BLaER1 (cell line): ENCODE measurements around the gene TMEM74B.
A peak's percentile ranks its signal among the peaks of the same experiment; 100 is the strongest.

Experiments
- H3K27ac ChIP-seq: shearing (Covaris generic); formaldehyde crosslinking; 2 replicates; pipeline ENCODE4 v1.8.1; 2022
- H3K27me3 ChIP-seq: shearing (Covaris generic); formaldehyde crosslinking; 2 replicates; pipeline ENCODE4 v1.8.1; 2022
- H3K36me3 ChIP-seq: shearing (Covaris generic); formaldehyde crosslinking; 2 replicates; pipeline ENCODE4 v1.8.1; 2022
- H3K4me1 ChIP-seq: shearing (Covaris generic); formaldehyde crosslinking; 2 replicates; pipeline ENCODE4 v1.8.1; 2022
- H3K4me2 ChIP-seq: shearing (Covaris generic); formaldehyde crosslinking; 2 replicates; pipeline ENCODE4 v1.8.1; 2022
- H3K4me3 ChIP-seq: shearing (Covaris generic); formaldehyde crosslinking; 2 replicates; pipeline ENCODE4 v1.8.1; 2022
- H3K9ac ChIP-seq: shearing (Covaris generic); formaldehyde crosslinking; 2 replicates; pipeline ENCODE4 v1.8.1; 2022
- H3K9me3 ChIP-seq: shearing (Covaris generic); formaldehyde crosslinking; 2 replicates; pipeline ENCODE4 v1.8.1; 2022
- H4K20me1 ChIP-seq: shearing (Covaris generic); formaldehyde crosslinking; 2 replicates; pipeline ENCODE4 v1.8.1; 2022
- Cebpa-rat ChIP-seq: shearing (Covaris generic); IDR thresholded peaks from 2 replicates; pipeline ENCODE4 v1.8.1; 2022

TMEM74B gene

GRCh38 chr20:1166948-1167720 is 17.6 kb downstream of the TMEM74B start:
- H3K9ac ChIP-seq, result no peak overlapping the region
- TF ChIP-seq Cebpa-rat, result no peak
- no peak overlapping the region for H3K4me3 ChIP-seq
- no peaks in the 10 kb centered on the region for H3K27me3 ChIP-seq
- no peak overlapping the region for H3K27ac ChIP-seq
- H3K4me1 ChIP-seq, result peaks cover 20% of the 10 kb centered on the region
- H3K9me3 ChIP-seq, result no peaks in the 10 kb centered on the region
- peaks cover 54% of the 10 kb centered on the region for H4K20me1 ChIP-seq
- H3K4me2 ChIP-seq, result no peak overlapping the region
- peaks cover 94% of the 10 kb centered on the region for H3K36me3 ChIP-seq

GRCh38 chr20:1165941-1166340 is 18.8 kb downstream of the TMEM74B start:
- Histone ChIP-seq H3K9me3 (no peaks in the 10 kb centered on the region), H3K27ac (no peak overlapping the region), H3K4me2 (no peak overlapping the region), H3K4me3 (no peak overlapping the region), H3K9ac (no peak overlapping the region), H3K36me3 (peaks cover 94% of the 10 kb centered on the region), H3K27me3 (no peaks in the 10 kb centered on the region), H3K4me1 (peaks cover 30% of the 10 kb centered on the region), H4K20me1 (peaks cover 54% of the 10 kb centered on the region)
- TF ChIP-seq Cebpa-rat, result no peak

GRCh38 chr20:1165521-1165920 is 19.3 kb downstream of the TMEM74B start:
- Histone ChIP-seq H3K9ac (no peak overlapping the region), H3K36me3 (peaks cover 94% of the 10 kb centered on the region)

GRCh38 chr20:1164871-1165270 is 19.9 kb downstream of the TMEM74B start:
- Histone ChIP-seq H3K36me3 (peaks cover 94% of the 10 kb centered on the region), H3K4me2 (no peak overlapping the region), H3K9me3 (no peaks in the 10 kb centered on the region), H3K27ac (no peak overlapping the region), H3K4me1 (peaks cover 30% of the 10 kb centered on the region), H4K20me1 (peaks cover 50% of the 10 kb centered on the region), H3K27me3 (no peaks in the 10 kb centered on the region), H3K4me3 (no peak overlapping the region), H3K9ac (no peak overlapping the region)
- TF ChIP-seq Cebpa-rat, result no peak

More at GRCh38 chr20:1165521-1165920, 19.3 kb downstream of the TMEM74B start:
- no peak overlapping the region for H3K4me2 ChIP-seq
- H3K27me3 ChIP-seq, result no peaks in the 10 kb centered on the region
- H4K20me1 ChIP-seq, result peaks cover 54% of the 10 kb centered on the region
- H3K4me1 ChIP-seq, result peaks cover 30% of the 10 kb centered on the region
- H3K9me3 ChIP-seq, result no peaks in the 10 kb centered on the region
- no peak overlapping the region for H3K4me3 ChIP-seq
- no peak for TF ChIP-seq Cebpa-rat
- no peak overlapping the region for H3K27ac ChIP-seq

- peak overlapping the region; percentile 48 for H3K27ac ChIP-seq
- no peaks in the 10 kb centered on the region for H3K27me3 ChIP-seq
- peak overlapping the region; percentile 51; the same call in 1 of the 2 replicates for H3K9ac ChIP-seq
- H3K36me3 ChIP-seq, result peaks cover 91% of the 10 kb centered on the region
- peaks cover 47% of the 10 kb centered on the region for H4K20me1 ChIP-seq
- no peak overlapping the region for H3K4me3 ChIP-seq
- no peak for TF ChIP-seq Cebpa-rat
- H3K4me1 ChIP-seq, result peaks cover 30% of the 10 kb centered on the region
- H3K4me2 ChIP-seq, result peak overlapping the region; percentile 80
- no peaks in the 10 kb centered on the region for H3K9me3 ChIP-seq
Observed at GRCh38 chr20:1163653-1164052, 21.1 kb downstream of the TMEM74B start.

- Histone ChIP-seq H4K20me1 (peaks cover 49% of the 10 kb centered on the region), H3K4me2 (peak overlapping the region; percentile 80), H3K9ac (peak overlapping the region; percentile 51; the same call in 1 of the 2 replicates), H3K27me3 (no peaks in the 10 kb centered on the region), H3K36me3 (peaks cover 91% of the 10 kb centered on the region), H3K27ac (peak overlapping the region; percentile 48), H3K4me1 (peaks cover 30% of the 10 kb centered on the region), H3K4me3 (no peak overlapping the region), H3K9me3 (no peaks in the 10 kb centered on the region)
- TF ChIP-seq Cebpa-rat, result no peak
Observed at GRCh38 chr20:1163105-1163504, 21.7 kb downstream of the TMEM74B start.

- Histone ChIP-seq H4K20me1 (peaks cover 49% of the 10 kb centered on the region), H3K4me2 (no peak overlapping the region), H3K9ac (no peak overlapping the region), H3K36me3 (peaks cover 86% of the 10 kb centered on the region), H3K9me3 (no peaks in the 10 kb centered on the region; the same call in 1 of the 2 replicates), H3K4me1 (peaks cover 30% of the 10 kb centered on the region), H3K27ac (no peak overlapping the region), H3K4me3 (no peak overlapping the region), H3K27me3 (no peaks in the 10 kb centered on the region)
- TF ChIP-seq Cebpa-rat, result no peak
Observed at GRCh38 chr20:1160991-1161390, 23.8 kb downstream of the TMEM74B start.

- no peak for TF ChIP-seq Cebpa-rat
- Histone ChIP-seq H3K4me2 (no peak overlapping the region), H3K36me3 (peaks cover 86% of the 10 kb centered on the region), H4K20me1 (peaks cover 49% of the 10 kb centered on the region), H3K27ac (no peak overlapping the region), H3K27me3 (no peaks in the 10 kb centered on the region), H3K9me3 (peaks cover 3% of the 10 kb centered on the region; the same call in 1 of the 2 replicates), H3K4me1 (peaks cover 30% of the 10 kb centered on the region), H3K9ac (no peak overlapping the region), H3K4me3 (no peak overlapping the region)
Observed at GRCh38 chr20:1160496-1160895, 24.3 kb downstream of the TMEM74B start.

- Histone ChIP-seq H3K4me2 (no peak overlapping the region), H3K4me1 (peaks cover 12% of the 10 kb centered on the region; the same call in 1 of the 2 replicates), H3K27ac (no peak overlapping the region), H3K27me3 (no peaks in the 10 kb centered on the region), H3K36me3 (peaks cover 79% of the 10 kb centered on the region), H3K4me3 (no peak overlapping the region), H4K20me1 (peaks cover 48% of the 10 kb centered on the region), H3K9me3 (peaks cover 7% of the 10 kb centered on the region; the same call in 1 of the 2 replicates), H3K9ac (no peak overlapping the region)
- no peak for TF ChIP-seq Cebpa-rat
Observed at GRCh38 chr20:1155342-1155741, 29.4 kb downstream of the TMEM74B start.

GRCh38 chr20:1154691-1155090 is 30.1 kb downstream of the TMEM74B start:
- Histone ChIP-seq H3K4me3 (no peak overlapping the region), H3K9ac (no peak overlapping the region), H3K4me1 (peaks cover 12% of the 10 kb centered on the region; the same call in 1 of the 2 replicates), H3K27me3 (no peaks in the 10 kb centered on the region), H3K9me3 (peaks cover 7% of the 10 kb centered on the region; the same call in 1 of the 2 replicates), H3K4me2 (no peak overlapping the region), H4K20me1 (peaks cover 53% of the 10 kb centered on the region), H3K36me3 (peaks cover 79% of the 10 kb centered on the region), H3K27ac (no peak overlapping the region)
- TF ChIP-seq Cebpa-rat, result no peak
